ENCODE data around the gene MAGIX.
A peak's percentile ranks its signal among the peaks of the same experiment; 100 is the strongest.

MAGIX gene

DNA sequence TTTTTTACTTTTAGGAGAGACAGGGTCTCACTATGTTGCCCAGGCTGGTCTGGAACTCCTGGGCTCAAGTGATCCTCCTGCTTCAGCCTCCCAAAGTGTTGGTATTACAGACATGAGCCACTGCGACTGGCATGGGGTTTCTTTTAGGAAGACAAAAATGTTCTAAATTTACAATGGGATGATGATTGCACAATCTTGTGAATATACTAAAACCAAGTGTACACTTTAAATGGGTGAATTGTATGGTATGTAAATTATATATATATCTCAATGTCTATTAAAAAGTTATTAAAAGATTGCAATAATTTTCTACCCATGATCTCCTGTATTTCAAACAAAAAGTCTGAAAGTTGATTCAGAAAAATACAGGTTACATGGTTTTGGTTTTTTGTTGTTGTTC, 9.1 kb upstream of the MAGIX start:
- H3K27ac ChIP-seq, result no peak overlapping the region
- TF ChIP-seq, protein P1, sequence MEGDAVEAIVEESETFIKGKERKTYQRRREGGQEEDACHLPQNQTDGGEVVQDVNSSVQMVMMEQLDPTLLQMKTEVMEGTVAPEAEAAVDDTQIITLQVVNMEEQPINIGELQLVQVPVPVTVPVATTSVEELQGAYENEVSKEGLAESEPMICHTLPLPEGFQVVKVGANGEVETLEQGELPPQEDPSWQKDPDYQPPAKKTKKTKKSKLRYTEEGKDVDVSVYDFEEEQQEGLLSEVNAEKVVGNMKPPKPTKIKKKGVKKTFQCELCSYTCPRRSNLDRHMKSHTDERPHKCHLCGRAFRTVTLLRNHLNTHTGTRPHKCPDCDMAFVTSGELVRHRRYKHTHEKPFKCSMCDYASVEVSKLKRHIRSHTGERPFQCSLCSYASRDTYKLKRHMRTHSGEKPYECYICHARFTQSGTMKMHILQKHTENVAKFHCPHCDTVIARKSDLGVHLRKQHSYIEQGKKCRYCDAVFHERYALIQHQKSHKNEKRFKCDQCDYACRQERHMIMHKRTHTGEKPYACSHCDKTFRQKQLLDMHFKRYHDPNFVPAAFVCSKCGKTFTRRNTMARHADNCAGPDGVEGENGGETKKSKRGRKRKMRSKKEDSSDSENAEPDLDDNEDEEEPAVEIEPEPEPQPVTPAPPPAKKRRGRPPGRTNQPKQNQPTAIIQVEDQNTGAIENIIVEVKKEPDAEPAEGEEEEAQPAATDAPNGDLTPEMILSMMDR (conservative IDR thresholded peaks at IDR 0.05), result no peak
- TF ChIP-seq ZFX (IDR thresholded peaks at IDR 0.05), result no peak

DNA sequence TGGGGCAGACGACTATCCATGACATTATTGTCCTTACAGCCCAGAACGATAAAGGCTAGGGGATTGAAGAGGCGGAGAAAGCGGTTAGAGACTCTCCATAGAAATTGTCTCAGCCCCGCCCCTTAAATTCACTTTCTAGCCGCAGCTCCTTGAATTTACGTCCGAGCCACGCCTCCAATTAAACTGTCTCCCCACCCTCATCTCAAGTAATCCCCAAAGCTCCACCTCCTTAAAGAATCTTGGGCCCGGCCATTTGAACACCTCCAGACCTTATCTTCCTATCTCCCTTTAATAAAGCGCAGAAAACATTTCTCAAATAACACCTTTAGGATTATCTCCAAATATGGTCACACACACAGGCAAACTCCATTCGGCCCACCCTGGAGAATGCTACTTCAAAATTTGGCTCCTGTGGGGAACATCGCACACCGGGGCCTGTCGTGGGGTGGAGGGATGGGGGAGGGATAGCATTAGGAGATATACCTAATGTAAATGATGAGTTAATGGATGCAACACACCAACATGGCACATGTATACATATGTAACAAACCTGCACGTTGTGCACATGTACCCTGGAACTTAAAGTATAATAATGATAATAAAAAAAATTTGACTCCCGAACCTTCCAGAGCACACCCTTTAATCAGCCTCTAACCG, 7.2 kb upstream of the MAGIX start:
- peak overlapping the region; percentile 80 for H3K27ac ChIP-seq

DNA sequence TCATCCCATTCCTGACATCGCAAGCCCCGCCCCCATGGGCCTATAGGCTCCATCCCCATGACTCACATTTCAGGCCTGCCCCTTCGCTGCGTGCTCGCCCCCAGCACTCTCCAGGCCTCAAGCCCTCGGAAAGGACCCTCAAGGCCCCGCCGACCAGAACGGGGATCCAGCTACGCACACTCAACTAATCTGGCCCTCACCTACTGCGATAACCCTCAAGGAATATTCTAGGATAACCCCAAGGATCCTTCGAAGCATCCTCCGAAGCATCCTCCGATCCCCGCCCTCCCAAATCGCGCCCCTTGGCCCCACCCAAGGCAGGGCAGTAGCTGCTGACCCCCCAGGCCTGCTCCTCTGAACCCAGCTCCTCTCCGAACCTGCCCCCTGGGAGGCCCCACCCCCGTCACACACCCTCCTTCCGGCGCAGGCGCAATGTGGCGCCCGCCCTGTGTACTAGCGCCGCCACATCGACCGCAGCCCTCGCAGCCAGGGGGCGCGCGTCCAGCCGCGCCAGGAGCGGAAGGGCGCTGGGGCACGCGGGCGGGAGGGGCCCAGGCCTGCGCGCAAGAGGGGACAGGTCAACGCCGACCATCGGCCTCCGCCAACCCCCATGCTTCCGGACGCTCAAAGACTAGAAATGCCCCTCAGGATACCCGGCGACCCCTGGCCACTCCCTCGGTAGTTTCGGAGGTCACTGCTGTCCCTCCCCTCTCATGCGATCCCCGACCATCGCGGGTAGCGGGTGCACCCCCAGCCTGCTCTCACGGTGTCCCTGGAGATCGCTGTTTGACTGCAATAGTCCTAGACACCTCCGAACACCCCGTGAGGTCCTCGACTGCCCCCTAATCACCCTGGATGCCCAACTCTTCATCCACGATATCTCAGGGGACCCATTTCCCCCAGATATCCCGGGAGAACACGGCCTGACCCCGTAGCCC, 6.4 kb upstream of the MAGIX start:
- no peak for TF ChIP-seq ZFX (IDR thresholded peaks at IDR 0.05)
- TF ChIP-seq, protein P1 (conservative IDR thresholded peaks at IDR 0.05), result peak; percentile 82
- H3K27ac ChIP-seq, result peak overlapping the region; percentile 80

More for the DNA sequence above, 7.2 kb upstream of the MAGIX start:
- no peak for TF ChIP-seq ZFX (IDR thresholded peaks at IDR 0.05)
- TF ChIP-seq, protein P1 (conservative IDR thresholded peaks at IDR 0.05), result no peak

DNA sequence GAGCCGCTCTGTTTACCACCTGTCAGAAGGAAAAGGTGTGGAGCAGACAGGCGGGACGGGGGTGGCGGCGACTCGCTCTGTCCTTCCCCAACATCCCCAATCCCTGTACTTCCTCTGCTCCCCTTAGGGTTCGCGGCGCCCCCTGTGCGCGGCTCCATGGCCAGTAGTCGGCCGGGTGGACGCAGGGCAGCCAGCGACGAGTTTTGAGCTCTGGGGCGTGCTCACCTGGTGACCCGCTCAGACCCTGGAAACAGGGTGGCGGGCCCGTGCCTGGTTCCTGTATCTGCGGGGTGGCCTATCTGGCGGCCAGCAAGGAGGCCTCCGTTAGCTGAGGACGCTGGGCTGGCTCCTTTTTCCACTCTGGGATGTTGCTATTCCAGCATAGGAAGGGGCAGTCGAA, 5.4 kb upstream of the MAGIX start:
- no peak for TF ChIP-seq ZFX (IDR thresholded peaks at IDR 0.05)
- TF ChIP-seq, protein P1 (conservative IDR thresholded peaks at IDR 0.05), result no peak
- H3K27ac ChIP-seq, result no peak overlapping the region

DNA sequence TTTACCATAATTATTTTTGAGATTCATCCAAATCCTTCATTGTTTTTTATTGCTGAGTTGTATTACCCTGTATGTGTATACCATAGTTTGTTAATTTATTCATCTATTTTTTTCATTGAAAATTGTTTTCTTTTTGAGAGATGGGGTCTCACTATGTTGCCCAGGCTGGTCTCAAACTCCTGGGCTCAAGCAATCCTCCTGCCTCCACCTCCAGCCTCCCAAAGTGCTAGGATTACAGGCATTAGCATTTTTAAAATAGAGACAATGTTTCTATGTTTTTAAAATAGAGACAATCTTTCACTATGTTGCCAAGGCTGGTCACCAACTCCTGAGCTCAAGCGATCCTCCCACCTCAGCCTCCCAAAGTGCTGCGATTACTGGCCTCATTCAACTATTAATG, 1.6 kb upstream of the MAGIX start:
- no peak overlapping the region for H3K27ac ChIP-seq
- TF ChIP-seq ZFX (IDR thresholded peaks at IDR 0.05), result no peak
- TF ChIP-seq, protein P1 (conservative IDR thresholded peaks at IDR 0.05), result no peak

DNA sequence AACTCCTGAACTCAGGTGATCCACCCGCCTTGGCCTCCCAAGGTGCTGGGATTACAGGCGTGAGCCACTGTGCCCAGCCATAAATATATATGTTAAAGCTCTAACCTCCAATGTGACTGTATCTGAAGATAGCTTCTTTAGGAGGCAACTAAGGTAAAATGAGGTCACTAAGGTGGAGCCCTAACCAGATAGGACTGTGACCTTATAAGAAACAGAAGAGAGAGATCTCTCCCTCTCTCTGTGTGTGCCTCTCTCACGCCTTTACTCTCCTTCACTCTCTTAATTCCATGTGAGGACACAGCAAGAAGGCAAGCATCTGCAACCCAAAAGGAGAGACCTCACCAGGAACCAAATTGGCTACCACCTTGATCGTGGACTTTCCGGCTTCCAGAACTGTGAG, 926 bp upstream of the MAGIX start:
- H3K27ac ChIP-seq, result no peak overlapping the region; the same call in 1 of the 2 replicates
- TF ChIP-seq, protein P1 (conservative IDR thresholded peaks at IDR 0.05), result no peak
- TF ChIP-seq ZFX (IDR thresholded peaks at IDR 0.05), result no peak
